Measurements from ENCODE around the gene UNKL. TPM values are rescaled to one million over a fixed set of nuclear protein-coding genes. Genes with fewer than 3 reads are reported as not detected.

The UNKL gene
- total and polyA plus RNA-seq, 4 donors, result 13.2 to 32.5 (median 19.1) TPM

DNA sequence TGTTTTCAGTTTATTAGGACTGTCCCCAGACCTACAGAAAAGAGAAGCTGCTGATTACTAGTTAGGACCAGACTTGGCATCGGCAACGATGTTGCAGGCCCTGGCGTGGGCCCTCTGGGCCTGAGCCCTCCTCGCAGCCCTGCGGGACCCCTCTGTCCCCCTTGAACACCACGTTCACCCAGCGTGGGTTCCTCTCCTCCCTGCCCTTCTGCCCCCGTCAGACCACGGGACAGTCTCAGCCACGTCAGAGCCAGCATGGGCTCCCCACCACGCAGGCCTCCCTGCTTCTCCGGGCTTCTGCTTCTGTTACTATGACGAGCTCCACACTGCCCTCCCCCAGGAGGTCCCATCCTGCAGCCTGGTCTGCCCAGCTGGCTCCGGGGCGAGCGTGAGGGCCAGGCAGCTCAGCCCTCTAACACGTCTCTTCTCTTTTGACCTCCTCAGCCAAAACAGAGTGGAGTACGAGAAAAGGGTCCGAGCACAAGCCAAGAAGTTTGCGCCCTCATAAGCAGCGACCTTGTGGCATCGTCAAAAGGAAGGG is 90.1 kb downstream of the UNKL start:
- WGBS (ENCODE audit: insufficient coverage), result 80% methylated on average over 18 of the region's 22 CpGs
- peaks cover 80% of the 10 kb centered on the region for H3K36me3 ChIP-seq (ENCODE audit: control insufficient read depth, insufficient read depth, low read length)
- DNase-seq (ENCODE audit: low read depth in 4 of 6, low spot score in 6 of 6), result no peak
- no peaks in the 10 kb centered on the region for H3K27me3 ChIP-seq (ENCODE audit: control insufficient read depth, insufficient read depth, low read length)
- H3K4me1 ChIP-seq (ENCODE audit: control insufficient read depth, insufficient read depth, low read length), result peaks cover 9% of the 10 kb centered on the region
- no peaks in the 10 kb centered on the region for H3K9me3 ChIP-seq (ENCODE audit: control insufficient read depth, insufficient read depth, low read length)
- H3K4me3 ChIP-seq (ENCODE audit: low read depth, low read length), result no peak overlapping the region
- H3K27ac ChIP-seq (ENCODE audit: low read depth, low read length), result no peak overlapping the region

DNA sequence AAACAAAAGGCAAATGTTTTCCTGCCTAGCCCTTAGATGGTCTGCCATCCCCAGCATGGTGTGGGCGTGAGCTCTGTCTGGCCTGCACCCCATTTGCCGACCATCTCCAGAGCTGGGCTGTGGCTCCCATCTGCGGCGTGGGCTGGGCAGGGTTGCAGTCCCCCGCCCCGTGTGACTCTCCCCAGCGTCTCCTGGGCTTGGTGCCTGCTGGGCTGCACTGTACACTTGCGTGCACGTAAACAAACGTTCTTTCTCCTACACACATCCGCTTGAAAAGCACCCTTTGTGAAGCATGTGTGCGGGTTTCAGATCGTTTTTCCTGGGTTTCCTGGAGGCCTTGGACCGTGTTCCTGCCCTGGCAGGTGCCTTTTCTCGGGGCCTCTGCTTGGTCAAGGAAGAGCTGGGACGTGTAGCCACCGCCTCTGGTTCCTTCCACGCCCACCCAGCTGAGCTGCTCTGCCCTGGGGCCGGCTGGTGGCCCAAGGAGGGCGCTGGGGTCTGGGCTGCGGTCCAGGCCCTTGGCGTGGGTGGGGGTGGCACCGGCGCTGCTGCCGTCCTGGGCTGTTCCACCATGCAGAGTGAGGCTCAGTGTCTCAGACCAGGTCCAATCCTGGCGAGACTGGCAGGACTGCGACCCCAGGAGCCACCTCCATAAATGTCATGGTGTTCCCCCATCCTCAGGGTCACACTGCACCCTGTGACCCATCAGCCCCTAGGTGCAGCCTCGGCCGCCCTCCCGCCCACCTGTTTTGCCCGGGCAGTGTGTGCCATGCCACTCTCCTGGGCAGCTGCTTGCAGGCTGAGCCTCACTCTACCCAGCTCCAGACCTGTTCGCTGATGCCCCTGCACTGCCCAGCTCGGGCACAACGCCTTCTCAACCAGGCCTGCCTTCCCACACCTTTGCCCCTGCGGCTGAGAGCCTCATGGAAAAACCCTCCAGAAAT is 90.9 kb downstream of the UNKL start:
- no peak for DNase-seq (ENCODE audit: low read depth in 4 of 6, low spot score in 6 of 6)
- Histone ChIP-seq H3K36me3 (ENCODE audit: control insufficient read depth, insufficient read depth, low read length) (peaks cover 88% of the 10 kb centered on the region), H3K27me3 (ENCODE audit: control insufficient read depth, insufficient read depth, low read length) (no peaks in the 10 kb centered on the region), H3K4me3 (ENCODE audit: low read depth, low read length) (no peak overlapping the region), H3K27ac (ENCODE audit: low read depth, low read length) (no peak overlapping the region), H3K4me1 (ENCODE audit: control insufficient read depth, insufficient read depth, low read length) (peaks cover 9% of the 10 kb centered on the region), H3K9me3 (ENCODE audit: control insufficient read depth, insufficient read depth, low read length) (no peaks in the 10 kb centered on the region)
- 66% methylated on average over 32 of the region's 35 CpGs for WGBS (ENCODE audit: insufficient coverage)

DNA sequence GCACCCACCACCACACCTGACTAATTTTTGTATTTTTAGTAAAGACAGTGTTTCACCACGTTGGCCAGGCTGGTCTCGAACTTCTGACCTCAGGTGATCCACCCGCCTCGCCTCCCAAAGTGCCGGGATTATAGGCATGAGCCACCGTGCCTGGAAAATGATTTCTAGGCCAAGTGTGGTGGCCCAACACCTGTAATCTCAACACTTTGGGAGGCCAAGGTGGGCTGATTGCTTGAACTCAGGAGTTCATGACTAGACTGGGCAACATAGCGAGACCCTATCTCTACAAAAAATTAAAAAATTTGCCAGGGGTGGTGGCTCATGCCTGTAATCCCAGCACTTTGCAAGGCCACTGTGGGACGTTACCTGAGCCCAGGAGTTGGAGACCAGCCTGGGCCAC is 92.1 kb downstream of the UNKL start:
- WGBS (ENCODE audit: insufficient coverage), result 96% methylated on average over 7 of the region's 8 CpGs
- peaks cover 94% of the 10 kb centered on the region for H3K36me3 ChIP-seq (ENCODE audit: control insufficient read depth, insufficient read depth, low read length)
- no peak for DNase-seq (ENCODE audit: low read depth in 4 of 6, low spot score in 6 of 6)
- no peaks in the 10 kb centered on the region for H3K27me3 ChIP-seq (ENCODE audit: control insufficient read depth, insufficient read depth, low read length)
- H3K4me1 ChIP-seq (ENCODE audit: control insufficient read depth, insufficient read depth, low read length), result peaks cover 9% of the 10 kb centered on the region
- no peak overlapping the region for H3K27ac ChIP-seq (ENCODE audit: low read depth, low read length)
- H3K4me3 ChIP-seq (ENCODE audit: low read depth, low read length), result no peak overlapping the region
- no peaks in the 10 kb centered on the region for H3K9me3 ChIP-seq (ENCODE audit: control insufficient read depth, insufficient read depth, low read length)

DNA sequence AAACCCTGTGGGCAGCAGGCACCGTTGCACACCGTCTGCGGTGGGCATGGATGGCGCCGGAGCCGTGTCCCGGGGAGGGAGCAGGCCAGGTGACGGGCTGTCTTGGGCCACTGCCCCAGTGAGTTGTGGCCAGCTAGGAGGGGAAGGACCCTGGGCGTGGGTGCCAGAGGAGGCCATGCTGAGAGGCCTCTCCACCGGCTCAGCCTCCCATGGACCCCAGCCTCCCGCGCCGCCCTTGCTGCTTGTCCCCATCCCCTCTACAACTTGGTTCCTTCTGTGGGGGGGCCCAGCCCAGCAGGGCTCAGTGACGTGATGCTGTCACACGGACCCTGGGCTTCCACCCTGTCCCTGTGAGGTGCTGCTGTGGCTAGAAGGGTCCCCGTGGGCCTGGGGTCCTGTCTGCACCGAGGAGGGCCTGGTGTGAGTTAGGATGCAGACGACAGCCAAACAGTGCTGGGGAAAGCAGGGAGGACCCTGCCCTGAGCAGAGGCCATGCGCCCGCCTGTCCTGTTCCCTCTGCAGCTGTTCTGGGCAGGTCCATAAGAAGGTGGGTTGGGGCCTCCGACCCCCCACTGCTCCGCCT is 93.8 kb downstream of the UNKL start:
- WGBS (ENCODE audit: insufficient coverage), result 90% methylated on average over 20 of the region's 22 CpGs
- Histone ChIP-seq H3K9me3 (ENCODE audit: control insufficient read depth, insufficient read depth, low read length) (no peaks in the 10 kb centered on the region), H3K4me3 (ENCODE audit: low read depth, low read length) (no peak overlapping the region), H3K27ac (ENCODE audit: low read depth, low read length) (no peak overlapping the region), H3K36me3 (ENCODE audit: control insufficient read depth, insufficient read depth, low read length) (peaks cover 97% of the 10 kb centered on the region), H3K27me3 (ENCODE audit: control insufficient read depth, insufficient read depth, low read length) (no peaks in the 10 kb centered on the region), H3K4me1 (ENCODE audit: control insufficient read depth, insufficient read depth, low read length) (peaks cover 9% of the 10 kb centered on the region)
- DNase-seq (ENCODE audit: low read depth in 4 of 6, low spot score in 6 of 6), result no peak

DNA sequence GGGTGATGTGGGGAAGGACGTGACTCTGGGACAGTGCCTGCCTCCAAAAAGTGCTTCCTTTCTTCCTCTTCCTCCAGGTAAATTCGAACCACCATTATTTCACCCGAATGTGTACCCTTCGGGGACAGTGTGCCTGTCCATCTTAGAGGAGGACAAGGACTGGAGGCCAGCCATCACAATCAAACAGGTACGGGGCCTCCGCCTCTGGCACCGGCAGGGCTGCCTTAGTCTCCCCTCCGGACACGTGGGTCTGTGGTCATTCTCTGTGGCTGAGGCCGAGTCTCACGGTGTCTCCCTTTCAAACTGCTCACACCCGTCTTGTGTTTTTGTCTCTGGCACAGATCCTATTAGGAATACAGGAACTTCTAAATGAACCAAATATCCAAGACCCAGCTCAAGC is 94.4 kb downstream of the UNKL start:
- Histone ChIP-seq H3K27me3 (ENCODE audit: control insufficient read depth, insufficient read depth, low read length) (no peaks in the 10 kb centered on the region), H3K36me3 (ENCODE audit: control insufficient read depth, insufficient read depth, low read length) (peaks cover 97% of the 10 kb centered on the region), H3K4me3 (ENCODE audit: low read depth, low read length) (no peak overlapping the region), H3K9me3 (ENCODE audit: control insufficient read depth, insufficient read depth, low read length) (no peaks in the 10 kb centered on the region), H3K4me1 (ENCODE audit: control insufficient read depth, insufficient read depth, low read length) (peaks cover 9% of the 10 kb centered on the region), H3K27ac (ENCODE audit: low read depth, low read length) (no peak overlapping the region)
- 86% methylated on average over 10 of the region's 12 CpGs for WGBS (ENCODE audit: insufficient coverage)
- DNase-seq (ENCODE audit: low read depth in 4 of 6, low spot score in 6 of 6), result no peak

DNA sequence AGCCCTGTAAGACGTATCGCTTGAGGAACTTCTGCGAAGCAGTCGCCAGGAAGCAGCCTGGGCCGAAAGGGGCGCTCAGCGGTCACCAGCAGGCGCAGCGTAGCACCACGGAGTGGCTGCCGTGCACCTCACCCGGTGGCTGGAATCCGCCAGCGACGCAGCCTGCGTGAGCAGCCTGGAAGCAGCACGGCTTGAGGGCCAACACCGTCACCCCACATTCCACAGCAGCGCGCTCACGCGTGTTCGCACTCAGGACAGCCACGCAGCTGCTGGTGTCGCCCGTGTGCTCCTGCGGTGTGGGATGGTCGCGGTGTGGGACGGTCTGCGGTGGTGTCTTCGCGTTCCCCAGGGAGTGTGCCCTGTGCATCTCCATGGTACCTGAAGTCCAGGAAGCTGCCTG is 95.5 kb downstream of the UNKL start:
- Histone ChIP-seq H3K27ac (ENCODE audit: low read depth, low read length) (no peak overlapping the region), H3K9me3 (ENCODE audit: control insufficient read depth, insufficient read depth, low read length) (no peaks in the 10 kb centered on the region), H3K36me3 (ENCODE audit: control insufficient read depth, insufficient read depth, low read length) (peaks cover 97% of the 10 kb centered on the region), H3K27me3 (ENCODE audit: control insufficient read depth, insufficient read depth, low read length) (no peaks in the 10 kb centered on the region), H3K4me1 (ENCODE audit: control insufficient read depth, insufficient read depth, low read length) (peaks cover 8% of the 10 kb centered on the region), H3K4me3 (ENCODE audit: low read depth, low read length) (no peak overlapping the region)
- no peak for DNase-seq (ENCODE audit: low read depth in 4 of 6, low spot score in 6 of 6)
- WGBS (ENCODE audit: insufficient coverage), result 94% methylated on average over 33 of the region's 33 CpGs

DNA sequence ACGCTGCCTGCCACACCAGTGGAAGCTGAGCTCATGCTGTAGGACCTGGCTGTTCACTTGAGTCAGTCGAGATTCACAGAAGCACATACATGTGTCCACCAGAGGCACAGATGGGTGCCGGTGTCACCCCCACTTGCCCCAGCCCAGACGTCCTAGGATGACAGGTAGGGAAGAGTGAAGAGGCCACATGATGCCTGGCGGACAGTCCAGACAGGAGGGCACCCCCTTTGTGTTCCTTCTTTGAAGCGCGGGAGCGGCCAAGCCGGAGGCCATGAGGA is 96.3 kb downstream of the UNKL start:
- DNase-seq (ENCODE audit: low read depth in 4 of 6, low spot score in 6 of 6), result no peak
- WGBS (ENCODE audit: insufficient coverage), result 86% methylated on average over 9 of the region's 9 CpGs
- H3K9me3 ChIP-seq (ENCODE audit: control insufficient read depth, insufficient read depth, low read length), result no peaks in the 10 kb centered on the region
- H3K4me1 ChIP-seq (ENCODE audit: control insufficient read depth, insufficient read depth, low read length), result peaks cover 2% of the 10 kb centered on the region
- peaks cover 96% of the 10 kb centered on the region for H3K36me3 ChIP-seq (ENCODE audit: control insufficient read depth, insufficient read depth, low read length)
- no peaks in the 10 kb centered on the region for H3K27me3 ChIP-seq (ENCODE audit: control insufficient read depth, insufficient read depth, low read length)
- no peak overlapping the region for H3K27ac ChIP-seq (ENCODE audit: low read depth, low read length)
- H3K4me3 ChIP-seq (ENCODE audit: low read depth, low read length), result no peak overlapping the region

DNA sequence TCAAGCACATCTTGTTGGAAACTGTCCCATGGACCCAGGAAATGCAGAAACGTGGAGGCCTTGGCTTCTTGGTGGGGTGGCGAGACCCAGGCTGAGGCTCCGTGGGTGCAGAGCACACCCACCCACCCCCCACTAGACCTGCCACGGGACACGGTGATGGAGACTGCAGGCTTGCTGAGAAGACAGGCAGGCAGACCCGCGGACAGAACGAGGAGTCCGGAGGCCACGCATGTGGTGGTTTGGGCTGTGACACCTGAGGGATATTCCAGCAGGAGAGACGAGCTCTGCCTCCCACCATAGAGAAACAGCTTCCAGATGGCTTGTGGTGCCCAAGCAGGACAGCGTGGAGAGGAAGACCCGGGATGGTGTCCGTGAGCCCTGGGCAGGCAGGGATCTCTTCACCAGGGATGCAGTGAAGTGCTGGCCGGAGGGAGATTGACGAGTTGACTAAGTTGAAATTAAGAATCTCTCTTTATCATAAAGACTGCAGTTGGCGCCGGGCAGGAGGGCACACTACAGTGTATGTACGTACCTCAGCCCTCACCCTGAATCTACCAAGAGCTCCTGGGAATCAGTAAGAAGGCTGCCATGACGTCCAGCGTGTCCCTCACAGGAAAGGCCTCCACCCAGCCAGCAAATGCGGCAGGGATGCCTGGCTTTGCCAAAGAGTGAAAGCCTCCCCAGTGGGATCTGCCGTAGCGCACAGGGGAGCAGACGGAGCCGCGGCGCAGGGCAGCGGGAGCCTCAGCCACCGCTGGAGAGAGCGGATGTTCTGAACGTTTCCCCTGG is 96.8 kb downstream of the UNKL start:
- Histone ChIP-seq H3K27ac (ENCODE audit: low read depth, low read length) (no peak overlapping the region), H3K4me3 (ENCODE audit: low read depth, low read length) (no peak overlapping the region), H3K36me3 (ENCODE audit: control insufficient read depth, insufficient read depth, low read length) (peaks cover 96% of the 10 kb centered on the region), H3K4me1 (ENCODE audit: control insufficient read depth, insufficient read depth, low read length) (peaks cover 5% of the 10 kb centered on the region), H3K9me3 (ENCODE audit: control insufficient read depth, insufficient read depth, low read length) (no peaks in the 10 kb centered on the region), H3K27me3 (ENCODE audit: control insufficient read depth, insufficient read depth, low read length) (no peaks in the 10 kb centered on the region)
- WGBS (ENCODE audit: insufficient coverage), result 93% methylated on average over 22 of the region's 32 CpGs
- DNase-seq (ENCODE audit: low read depth in 4 of 6, low spot score in 6 of 6), result no peak

DNA sequence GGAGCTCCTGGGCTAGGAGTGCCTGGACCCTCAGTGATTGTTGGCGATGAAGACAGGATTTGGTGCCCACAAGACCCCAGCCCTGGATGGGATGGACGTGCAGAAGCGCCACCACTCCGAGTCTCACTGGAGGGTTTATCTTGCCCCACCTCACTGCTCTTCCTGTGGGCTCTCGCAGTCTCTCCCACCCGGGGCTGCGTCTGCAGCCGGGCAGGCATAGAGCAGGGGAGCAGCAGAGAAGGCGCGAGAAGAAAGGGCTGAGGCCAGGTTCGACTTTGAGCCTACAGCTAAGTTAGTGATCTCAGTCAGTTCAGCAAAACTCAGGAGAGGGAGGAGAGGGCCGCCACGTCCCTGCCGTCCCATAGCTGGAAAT is 98.5 kb downstream of the UNKL start:
- no peaks in the 10 kb centered on the region for H3K9me3 ChIP-seq (ENCODE audit: control insufficient read depth, insufficient read depth, low read length)
- peaks cover 22% of the 10 kb centered on the region for H3K4me1 ChIP-seq (ENCODE audit: control insufficient read depth, insufficient read depth, low read length)
- no peak overlapping the region for H3K27ac ChIP-seq (ENCODE audit: low read depth, low read length)
- H3K36me3 ChIP-seq (ENCODE audit: control insufficient read depth, insufficient read depth, low read length), result peaks cover 98% of the 10 kb centered on the region
- H3K4me3 ChIP-seq (ENCODE audit: low read depth, low read length), result no peak overlapping the region
- WGBS (ENCODE audit: insufficient coverage), result 92% methylated on average over 13 of the region's 14 CpGs
- no peaks in the 10 kb centered on the region for H3K27me3 ChIP-seq (ENCODE audit: control insufficient read depth, insufficient read depth, low read length)
- DNase-seq (ENCODE audit: low read depth in 4 of 6, low spot score in 6 of 6), result no peak

All from spinal cord (tissue), 10 donors.